GM12878 (cell line): Measurements from ENCODE around the gene CDC25A. TPM values are rescaled to one million over a fixed set of nuclear protein-coding genes. Genes with fewer than 3 reads are reported as not detected.

Source experiments
- BCL3 ChIP-seq: IDR thresholded peaks from 2 replicates; pipeline ENCODE4 v1.6.1; 2011; ENCODE audit warnings: borderline replicate concordance, low read depth, mild to moderate bottlenecking, moderate library complexity, low read length; ENCODE audit not compliant: insufficient read depth, poor library complexity, severe bottlenecking
- BCLAF1 ChIP-seq: fragments of 450-650 bp; IDR thresholded peaks from 2 replicates; pipeline ENCODE4 v1.6.1; 2017; ENCODE audit warnings: antibody characterized with exemption, mild to moderate bottlenecking, moderate library complexity
- BMI1 ChIP-seq: fragments of 450-650 bp; IDR thresholded peaks from 2 replicates; pipeline ENCODE4 v1.6.1; 2016; ENCODE audit warnings: mild to moderate bottlenecking, moderate library complexity, borderline replicate concordance
- BRCA1 ChIP-seq: IDR thresholded peaks from 2 replicates; pipeline ENCODE4 v1.6.1; 2011; ENCODE audit warnings: low read depth, low read length, improper control_type of control experiment
- MEF2A ChIP-seq: IDR thresholded peaks from 2 replicates; pipeline ENCODE4 v1.6.1; 2011; ENCODE audit warnings: low read depth, mild to moderate bottlenecking, low read length, moderate library complexity; ENCODE audit not compliant: insufficient read depth
- MTA2 ChIP-seq: fragments of 450-650 bp; IDR thresholded peaks from 2 replicates; pipeline ENCODE4 v1.6.1; 2016; ENCODE audit warnings: low read depth, mild to moderate bottlenecking, moderate library complexity
- polyA plus RNA-seq, 11 experiments: library from polyadenylated mRNA; depleted of rRNA in 4 of 11; unstranded in 6 of 11; stranded (reverse) in 5 of 11; fragments of >200 nt; fragmentation: Nextera tagmentation in 4 of 11; fragmentation: Illumina TruSeq in 1 of 11; extraction: Ambion mirVana in 4 of 11; extraction: Trizol in 1 of 11; gene quantifications; 1 replicate in 1 of 11; 2 replicates in 10 of 11; pipeline versions ENCODE4 v1.2.1 to v1.2.3, GENCODE V29; 2011 to 2016; ENCODE audit warnings: inconsistent platforms in 2 of 11, missing spikeins in 2 of 11, low read depth in 1 of 11
- total RNA-seq, 4 experiments: library from RNA; depleted of rRNA in 3 of 4; stranded (reverse); fragments of >200 nt in 3 of 4; fragmentation: Illumina TruSeq in 1 of 4; extraction: Trizol in 1 of 4; gene quantifications; 2 replicates each; pipeline versions ENCODE4 v1.2.1 to v1.2.3, GENCODE V29; 2013 to 2021

CDC25A gene
- total and polyA plus RNA-seq, 10 of the 15 experiments (the other 5 are each of a cell fraction or from before 2014, with no cell fraction given) = 2.9 to 36.6 (median 26.9) TPM

GRCh38 chr3:48125886-48126622 lies 62.2 kb downstream of the CDC25A start (continued):
- TF ChIP-seq BCLAF1 (no peak), MEF2A (no peak), BMI1 (no peak), BRCA1 (no peak), MTA2 (no peak), BCL3 (no peak)
